ENCODE results near the gene XDH.

Gene XDH

DNA sequence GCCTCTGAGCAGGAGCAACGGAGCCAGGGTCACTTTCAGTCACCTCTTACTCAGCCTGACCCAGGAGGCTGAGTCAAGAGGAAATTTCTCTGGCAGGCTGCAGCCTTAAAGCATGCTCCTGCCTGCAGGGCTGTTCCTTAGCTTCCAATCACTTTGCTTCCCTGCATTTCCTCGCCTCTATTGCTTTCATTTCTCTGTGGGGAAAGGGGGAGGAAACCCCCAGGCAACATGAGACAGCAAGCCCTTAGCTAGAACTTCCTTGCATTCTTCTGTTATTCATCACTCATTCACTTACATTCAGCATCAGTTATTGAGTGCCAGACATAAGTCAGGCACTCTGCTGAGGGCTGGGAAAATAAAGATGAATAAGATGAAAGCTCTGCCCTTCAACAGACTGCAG, 13.0 kb downstream of the XDH start:
- DNase-seq: no peak

- DNase-seq: no peak
Observed at GRCh38 chr2:31398881-31399280, 15.7 kb downstream of the XDH start.

- DNase-seq: no peak
Observed at GRCh38 chr2:31397094-31397493, 17.4 kb downstream of the XDH start.

DNA sequence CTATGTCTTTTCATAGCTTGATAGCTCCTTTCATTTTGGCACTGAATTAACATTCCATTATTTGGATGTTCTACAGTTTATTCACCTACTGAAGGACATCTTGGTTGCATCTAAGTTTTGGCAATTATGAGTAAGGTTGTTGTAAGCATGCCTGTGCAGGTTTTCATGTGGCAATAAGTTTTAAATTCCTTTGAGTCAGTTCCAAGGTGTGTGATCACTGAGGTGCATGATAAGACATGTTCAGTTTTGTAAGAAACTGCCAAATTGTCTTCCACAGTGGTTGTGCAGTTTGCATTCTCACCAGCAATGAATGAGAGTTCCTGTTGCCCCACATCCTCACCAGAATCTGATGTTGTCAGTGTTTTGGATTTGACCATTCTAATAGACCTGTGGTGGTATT, 24.2 kb downstream of the XDH start:
- DNase-seq: no peak

DNA sequence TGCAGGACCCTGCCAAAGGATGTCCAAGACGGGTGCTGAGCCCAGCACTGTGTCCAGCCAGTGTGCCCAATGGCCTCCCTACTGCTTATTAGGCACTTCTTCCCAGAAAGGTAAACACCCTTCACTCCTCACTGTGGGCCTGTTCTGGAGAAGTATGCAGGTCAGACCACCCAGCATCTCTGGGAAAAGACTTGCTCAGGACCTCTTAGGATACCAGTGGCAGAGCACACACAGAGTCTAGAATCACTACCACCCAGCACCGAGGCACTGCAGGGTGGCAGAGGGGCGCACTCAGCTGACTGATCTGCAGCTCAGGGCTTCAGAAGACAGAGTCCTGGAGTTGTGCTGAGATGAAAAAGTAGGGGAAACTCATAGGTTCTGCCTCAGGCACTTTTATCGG, 25.8 kb downstream of the XDH start:
- no peak for DNase-seq

DNA sequence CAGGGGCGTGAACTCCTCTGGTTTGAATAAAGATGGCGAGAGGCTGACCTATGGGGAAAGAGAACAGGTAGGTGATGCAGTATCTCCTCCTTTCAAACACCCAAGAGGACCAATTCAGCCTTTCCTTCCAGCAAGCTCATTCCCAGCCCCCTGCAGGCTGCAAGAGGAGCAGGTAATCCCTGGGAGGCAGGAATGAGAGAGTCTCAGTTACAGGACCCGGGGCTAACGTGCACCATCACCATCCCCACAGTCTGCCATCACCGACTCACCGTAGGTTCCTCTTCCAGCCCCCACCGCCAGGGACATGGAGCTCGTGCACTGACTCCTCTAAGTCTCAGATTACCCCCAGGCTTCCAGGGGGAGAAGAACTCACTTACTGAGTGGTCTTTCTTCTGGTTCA, 26.7 kb downstream of the XDH start:
- no peak for DNase-seq

- DNase-seq: no peak
Observed at GRCh38 chr2:31386648-31387047, 27.9 kb downstream of the XDH start.

GRCh38 chr2:31386172-31386571, 28.4 kb downstream of the XDH start:
- DNase-seq: no peak

DNA sequence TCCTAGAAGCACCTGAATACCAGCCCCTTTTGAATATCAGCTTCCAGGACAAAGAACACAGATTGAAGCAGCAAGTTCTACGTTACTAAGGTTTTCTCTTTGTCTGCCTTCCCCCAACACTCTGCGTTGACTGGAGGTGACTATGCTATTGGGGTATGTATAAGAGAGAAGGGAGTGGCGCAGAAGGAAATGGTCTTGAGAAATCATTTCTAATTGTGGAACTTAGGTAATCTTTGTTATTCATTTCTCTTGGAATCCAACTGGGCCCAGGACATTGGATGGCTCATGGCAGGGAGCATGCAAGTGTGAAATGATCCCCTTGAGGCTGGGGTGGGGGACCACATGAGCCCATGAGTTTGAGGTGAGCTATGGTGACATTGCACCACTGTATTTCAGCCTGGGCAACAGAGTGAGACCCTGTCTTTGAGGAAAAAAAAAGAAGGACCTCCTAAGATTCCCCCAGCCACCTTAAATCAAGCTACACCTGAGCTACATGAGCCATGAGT, 29.7 kb downstream of the XDH start:
- DNase-seq: no peak

- DNase-seq: no peak
Observed at GRCh38 chr2:31384351-31384750, 30.2 kb downstream of the XDH start.

DNA sequence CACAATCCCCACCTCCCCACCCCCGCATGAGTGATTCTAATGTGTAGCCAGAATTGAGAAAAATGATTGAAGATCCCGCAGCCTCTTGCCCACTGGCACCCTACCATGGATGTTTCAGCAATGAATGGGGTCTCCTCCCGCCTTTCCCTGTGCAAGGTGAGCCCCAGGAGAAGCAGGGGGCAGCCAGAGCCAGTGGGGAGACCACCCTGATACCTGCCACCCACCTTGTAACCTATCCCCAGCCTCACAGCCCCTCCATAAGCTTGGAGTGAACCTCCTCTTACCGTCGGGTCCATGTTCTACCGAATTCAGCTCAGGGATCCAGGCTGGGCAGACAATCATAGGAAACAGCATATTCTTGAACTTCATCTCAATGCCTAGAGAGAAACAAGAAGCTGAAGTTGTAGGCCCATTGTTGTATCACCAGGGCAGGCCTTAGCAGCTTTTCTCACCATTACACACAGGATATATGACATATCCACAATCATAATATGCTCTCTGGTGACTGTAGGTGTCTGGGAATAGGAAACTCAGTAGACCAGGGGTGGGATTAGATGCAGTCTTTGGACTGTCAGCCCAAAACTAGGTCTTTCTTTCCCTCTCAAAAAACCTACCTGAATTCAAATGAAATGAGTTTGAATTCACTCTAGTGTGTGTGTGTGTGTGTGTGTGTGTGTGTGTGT, 30.9 kb downstream of the XDH start:
- no peak for DNase-seq

DNA sequence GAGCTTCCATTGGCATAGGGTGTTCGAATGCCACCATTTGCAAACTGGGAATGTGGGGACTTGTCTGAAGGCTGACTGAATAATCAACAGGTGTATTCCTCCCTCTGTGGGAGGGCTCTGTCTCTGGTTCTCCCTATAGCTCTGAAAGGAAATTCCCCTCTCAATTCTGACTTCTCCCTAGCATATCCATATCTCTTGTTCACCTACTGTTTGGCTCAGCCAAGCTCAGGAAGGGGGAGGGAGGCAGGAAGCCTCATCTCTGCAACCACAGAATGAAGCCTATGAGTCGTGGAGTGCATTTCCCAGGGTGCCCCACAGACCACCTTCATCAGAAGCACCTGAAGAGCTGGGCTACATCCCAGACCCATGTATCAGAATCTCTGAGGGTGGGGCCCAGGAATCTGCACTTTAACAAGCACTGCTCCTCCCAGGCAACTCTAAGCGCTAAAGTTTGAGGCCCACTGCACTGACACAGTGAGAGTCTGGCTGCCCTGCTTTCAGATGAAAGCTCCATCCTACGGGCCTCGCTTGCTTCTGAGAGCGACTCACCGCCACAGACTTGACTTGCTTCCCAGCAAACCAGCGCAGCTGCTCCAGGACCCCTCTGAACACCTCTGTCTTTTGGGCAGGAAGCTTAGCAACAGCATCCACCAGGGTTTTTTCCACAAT, 32.0 kb downstream of the XDH start:
- no peak for DNase-seq

DNA sequence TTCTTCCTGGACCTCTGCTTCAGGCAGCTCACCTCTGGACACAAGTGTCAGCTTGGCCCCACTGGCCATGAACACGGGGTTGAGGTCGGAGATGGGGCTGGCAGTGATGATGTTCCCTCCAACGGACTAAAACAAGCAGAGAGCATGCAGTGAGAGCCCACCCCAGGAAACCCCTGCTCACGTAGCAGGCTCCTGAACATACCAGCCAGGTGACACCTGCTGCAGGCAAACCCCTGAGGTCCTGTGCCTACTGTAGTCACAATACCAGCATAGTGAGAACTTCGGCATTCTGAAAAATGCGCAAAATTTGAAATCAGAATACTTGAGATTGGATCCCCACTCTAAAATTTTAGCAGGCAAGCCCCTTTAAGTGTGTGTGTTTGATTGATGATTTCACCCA, 32.9 kb downstream of the XDH start:
- no peak for DNase-seq

- no peak for DNase-seq
Observed at GRCh38 chr2:31380243-31380642, 34.3 kb downstream of the XDH start.

GRCh38 chr2:31379747-31380146, 34.8 kb downstream of the XDH start:
- DNase-seq: no peak

DNA sequence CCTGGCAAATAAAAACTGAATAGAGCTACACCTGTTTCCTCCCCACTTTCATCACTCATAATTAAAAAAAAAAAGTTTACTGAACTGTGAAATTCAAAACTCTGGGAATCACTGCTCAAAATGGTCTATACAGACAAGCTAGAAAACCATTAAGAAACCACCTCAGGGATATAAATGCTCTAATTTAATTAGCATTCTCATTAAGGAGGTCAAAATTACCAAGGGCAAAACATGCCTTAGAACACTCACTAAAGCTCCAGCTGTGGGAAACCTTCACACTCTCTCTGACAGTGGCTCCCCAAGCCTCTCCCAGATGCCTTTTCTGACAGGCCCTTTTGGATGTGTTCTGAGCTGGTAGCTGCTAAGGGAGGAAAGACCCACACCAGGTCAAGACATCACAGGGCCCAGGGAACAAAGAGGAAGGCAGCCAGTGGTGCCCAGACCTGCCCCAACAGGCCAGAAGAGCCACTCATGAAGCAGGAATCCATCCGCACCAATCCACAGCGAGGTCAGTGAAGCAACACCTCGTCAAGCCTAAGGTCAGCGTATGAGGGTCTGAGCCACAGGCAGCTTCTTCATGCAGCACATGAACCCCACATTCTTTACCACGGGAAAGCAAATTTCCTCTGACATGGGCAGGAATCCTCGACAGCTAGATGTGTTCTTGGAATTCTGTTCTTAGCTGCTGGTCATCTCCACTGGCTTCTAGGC, 35.6 kb downstream of the XDH start:
- DNase-seq: no peak

DNA sequence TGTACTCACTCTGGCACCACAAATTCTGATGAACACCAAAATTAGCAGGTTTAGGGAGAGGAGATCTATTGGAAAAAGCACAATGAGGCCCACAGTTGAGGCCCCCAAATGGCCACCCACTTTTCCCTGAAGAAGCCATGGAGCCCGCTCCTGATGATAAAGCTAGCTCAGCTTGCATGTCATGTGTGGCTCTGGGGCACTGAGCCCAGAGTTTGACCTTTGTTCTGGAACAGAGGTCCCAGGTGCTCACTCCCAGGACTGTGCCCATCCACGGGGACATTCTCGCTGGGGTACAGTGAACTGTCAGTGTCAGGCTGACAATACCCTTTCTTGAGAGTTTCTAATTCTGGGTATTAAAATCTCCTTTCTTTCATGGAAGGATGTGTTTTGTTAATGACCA, 36.2 kb downstream of the XDH start:
- DNase-seq: no peak

DNA sequence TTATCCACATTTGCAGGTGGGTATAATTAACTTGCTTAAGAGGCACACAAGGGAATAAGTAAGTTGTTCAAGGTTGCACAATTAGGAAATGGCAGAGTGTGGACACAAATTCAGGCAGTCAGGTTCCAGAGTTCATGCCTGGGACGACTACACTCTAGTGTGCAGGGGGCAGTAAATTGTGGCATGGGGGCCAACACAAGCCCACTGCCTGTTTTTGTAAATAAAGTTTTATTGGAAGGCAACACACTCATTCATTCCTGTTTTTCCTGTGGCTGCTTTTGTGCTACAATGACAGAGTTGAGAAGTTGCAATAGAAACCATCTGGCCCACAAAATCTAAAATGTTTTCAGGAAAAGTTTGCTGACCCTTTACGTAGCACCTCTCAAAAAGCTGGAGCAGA, 41.4 kb downstream of the XDH start:
- DNase-seq: no peak

DNA sequence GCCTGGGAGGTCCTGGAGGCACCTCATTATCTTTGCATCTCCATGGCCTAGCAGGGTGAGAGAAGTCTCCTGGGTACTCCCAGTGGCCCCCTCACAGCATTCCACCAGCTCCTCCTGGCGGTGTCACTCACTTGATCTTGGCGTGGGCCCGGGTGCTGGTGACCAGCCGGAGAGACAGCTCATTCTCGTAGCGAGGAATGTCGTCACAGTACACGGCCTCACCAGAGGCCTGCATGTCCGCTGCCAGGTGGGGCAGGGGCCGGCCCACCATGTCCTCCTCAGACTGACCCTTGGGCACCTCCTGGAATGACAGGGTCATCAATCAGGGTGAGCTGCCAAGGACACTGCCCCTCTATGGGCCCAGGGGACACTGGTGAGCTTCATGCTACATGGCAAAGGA, 42.4 kb downstream of the XDH start:
- DNase-seq: no peak

- DNase-seq: no peak
Observed at GRCh38 chr2:31371691-31372090, 42.9 kb downstream of the XDH start.

DNA sequence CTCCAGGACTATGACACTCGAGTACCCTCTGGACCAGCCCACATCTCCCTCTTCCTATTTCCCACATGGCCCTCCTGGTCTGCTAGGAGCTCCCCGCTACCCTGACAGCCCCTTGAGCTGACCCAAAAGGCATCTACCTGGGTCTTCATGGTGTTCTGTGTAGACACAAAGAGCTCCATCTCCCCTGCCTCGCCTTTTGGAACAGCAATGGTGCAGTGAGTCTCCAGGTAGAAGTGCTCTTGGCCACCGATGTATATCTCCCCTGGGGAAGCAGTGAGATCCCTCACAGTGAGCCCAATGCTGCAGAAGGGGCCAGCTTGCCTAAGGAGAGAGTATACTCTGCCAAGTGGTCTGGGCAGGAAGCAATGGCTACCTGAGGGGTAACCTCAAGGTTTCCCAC, 47.8 kb downstream of the XDH start:
- DNase-seq: no peak

DNA sequence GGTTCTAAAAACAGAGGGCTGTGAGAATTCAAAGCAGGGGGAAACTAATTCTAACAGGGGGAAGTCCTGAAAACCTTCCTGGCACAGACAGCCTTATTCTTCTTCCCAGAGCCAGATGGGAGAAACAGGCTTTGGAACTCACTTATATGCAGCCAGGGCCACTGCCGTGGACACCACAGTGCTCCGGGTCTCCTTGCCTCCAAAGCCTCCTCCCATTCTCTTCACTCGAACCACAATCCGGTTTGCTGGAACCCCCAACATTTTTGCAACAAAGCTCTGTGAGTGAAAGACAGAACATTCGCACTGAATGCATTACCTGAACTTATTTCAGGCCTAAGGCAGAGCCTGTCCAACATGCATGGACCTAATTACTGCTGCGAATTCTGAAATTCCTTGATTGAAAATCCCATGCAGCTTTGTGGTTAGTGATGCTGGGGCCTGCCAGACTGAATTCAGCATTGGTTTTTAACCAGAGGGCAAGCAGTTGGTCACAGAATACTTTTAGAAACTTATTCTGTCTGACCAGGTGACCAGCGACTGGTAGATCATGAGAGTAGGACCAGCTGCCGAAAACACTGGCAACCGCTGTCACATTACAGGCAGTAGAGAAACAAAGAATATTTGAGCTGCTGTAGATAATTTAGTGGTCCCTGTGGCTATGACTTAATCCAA, 48.6 kb downstream of the XDH start:
- no peak for DNase-seq

GRCh38 chr2:31365348-31365747, 49.2 kb downstream of the XDH start:
- no peak for DNase-seq
